Liver (tissue), 9 donors: Measurements from ENCODE around the gene AKR1A1. TPM values are rescaled to one million over a fixed set of nuclear protein-coding genes. Genes with fewer than 3 reads are reported as not detected.

Experiments
- DNase-seq: peaks from one replicate; pipeline ENCODE4 v3.0.0-alpha.2; 2017; ENCODE audit warnings: low spot score
- H3K27ac ChIP-seq, 2 donors: one replicate each; pipeline ENCODE4 v1.7.0; 2013; ENCODE audit warnings: inconsistent platforms in 2 of 2, low read length in 2 of 2, control low read depth in 1 of 2, low read depth in 1 of 2, mild to moderate bottlenecking in 1 of 2
- H3K27me3 ChIP-seq, 4 donors: one replicate each; pipeline versions ENCODE4 v1.6.1 to v1.7.0; 2013; ENCODE audit warnings: low read length in 3 of 4, inconsistent platforms in 1 of 4, mild to moderate bottlenecking in 1 of 4, moderate library complexity in 1 of 4; ENCODE audit not compliant: control insufficient read depth in 4 of 4, insufficient read depth in 4 of 4
- H3K36me3 ChIP-seq, 4 donors: one replicate each; pipeline versions ENCODE4 v1.6.1 to v1.7.0; 2013; ENCODE audit warnings: low read length in 3 of 4, mild to moderate bottlenecking in 3 of 4, low read depth in 1 of 4, moderate library complexity in 1 of 4; ENCODE audit not compliant: control insufficient read depth in 4 of 4, insufficient read depth in 3 of 4
- H3K4me1 ChIP-seq, 4 donors: one replicate each; pipeline versions ENCODE4 v1.6.1 to v1.7.0; 2013; ENCODE audit warnings: low read length in 3 of 4, mild to moderate bottlenecking in 3 of 4, moderate library complexity in 1 of 4; ENCODE audit not compliant: control insufficient read depth in 4 of 4, insufficient read depth in 4 of 4
- H3K4me3 ChIP-seq, 3 donors: one replicate each; pipeline versions ENCODE4 v1.6.1 to v1.7.0; 2013; ENCODE audit warnings: low read length in 3 of 3, control low read depth in 1 of 3, low read depth in 1 of 3, mild to moderate bottlenecking in 1 of 3
- H3K9ac ChIP-seq, 2 donors: one replicate each; pipeline ENCODE4 v1.7.0; 2013; ENCODE audit warnings: low read length in 2 of 2, mild to moderate bottlenecking in 2 of 2, moderate library complexity in 2 of 2, control low read depth in 1 of 2, low read depth in 1 of 2
- H3K9me3 ChIP-seq, 4 donors: one replicate each; pipeline versions ENCODE4 v1.6.1 to v1.7.0; 2013; ENCODE audit warnings: low read length in 3 of 4; ENCODE audit not compliant: control insufficient read depth in 4 of 4
- EGR1 ChIP-seq, 2 donors: IDR thresholded peaks; 2 replicates each; pipeline ENCODE4 v1.6.1; 2016 to 2018; ENCODE audit warnings: antibody characterized with exemption in 2 of 2, low read depth in 2 of 2
- FOXA1 ChIP-seq: IDR thresholded peaks from 2 replicates; pipeline ENCODE4 v1.6.1; 2016; ENCODE audit warnings: antibody characterized with exemption
- FOXA2 ChIP-seq: IDR thresholded peaks from 2 replicates; pipeline ENCODE4 v1.6.1; 2016; ENCODE audit warnings: antibody characterized with exemption
- GABPA ChIP-seq, 2 donors: IDR thresholded peaks in 1 of 2; conservative IDR thresholded peaks in 1 of 2; 2 replicates each; pipeline ENCODE4 v1.6.1; 2016; ENCODE audit warnings: antibody characterized with exemption in 2 of 2, mild to moderate bottlenecking in 1 of 2, moderate library complexity in 1 of 2
- HNF4A ChIP-seq, 2 donors: conservative IDR thresholded peaks; 2 replicates each; pipeline ENCODE4 v1.6.1; 2016; ENCODE audit warnings: antibody characterized with exemption in 2 of 2, mild to moderate bottlenecking in 2 of 2
- HNF4G ChIP-seq: IDR thresholded peaks from 2 replicates; pipeline ENCODE4 v1.6.1; 2016; ENCODE audit warnings: antibody characterized with exemption
- JUND ChIP-seq, 2 donors: IDR thresholded peaks; 2 replicates each; pipeline ENCODE4 v1.6.1; 2016; ENCODE audit warnings: antibody characterized with exemption in 2 of 2
- MAX ChIP-seq: IDR thresholded peaks from 2 replicates; pipeline ENCODE4 v1.6.1; 2016; ENCODE audit warnings: antibody characterized with exemption
- NR2F2 ChIP-seq: IDR thresholded peaks from 2 replicates; pipeline ENCODE4 v1.6.1; 2016; ENCODE audit warnings: antibody characterized with exemption
- RAD21 ChIP-seq, 2 donors: IDR thresholded peaks; 2 replicates each; pipeline ENCODE4 v1.6.1; 2016; ENCODE audit warnings: antibody characterized with exemption in 2 of 2, mild to moderate bottlenecking in 2 of 2
- REST ChIP-seq: IDR thresholded peaks from 2 replicates; pipeline ENCODE4 v1.6.1; 2016; ENCODE audit warnings: antibody characterized with exemption, mild to moderate bottlenecking
- RXRA ChIP-seq, 2 donors: IDR thresholded peaks; 2 replicates each; pipeline ENCODE4 v1.6.1; 2017 to 2018; ENCODE audit warnings: antibody characterized with exemption in 2 of 2, mild to moderate bottlenecking in 1 of 2
- TAF1 ChIP-seq: conservative IDR thresholded peaks from 2 replicates; pipeline ENCODE4 v1.6.1; 2016; ENCODE audit warnings: antibody characterized with exemption, mild to moderate bottlenecking
- YY1 ChIP-seq: IDR thresholded peaks from 2 replicates; pipeline ENCODE4 v1.6.1; 2016; ENCODE audit warnings: antibody characterized with exemption, mild to moderate bottlenecking
- WGBS: extraction: QIAGEN DNeasy Blood & Tissue Kit; methylation state at CpG from one replicate; pipeline ENCODE4 v1.1.7; 2013; 5-methylcytosine and 5-hydroxymethylcytosine counted together
- polyA plus RNA-seq, 2 donors: library from polyadenylated mRNA; stranded (reverse) in 1 of 2; unstranded in 1 of 2; fragments of 200-250 nt in 1 of 2; fragments of >200 nt in 1 of 2; fragmentation: Nextera tagmentation in 1 of 2; extraction: Ambion mirVana in 1 of 2; gene quantifications; one replicate each; pipeline versions ENCODE4 v1.2.1 to v1.2.3, GENCODE V29; 2013 to 2015
- total RNA-seq, 2 donors: library from RNA; depleted of rRNA; stranded (reverse); fragments of >200 nt; gene quantifications; one replicate each; pipeline ENCODE4 v1.2.3, GENCODE V29; 2014
- TF ChIP-seq, protein P1 (sequence below): IDR thresholded peaks from 2 replicates; pipeline ENCODE4 v1.6.1; 2016; ENCODE audit warnings: antibody characterized with exemption
- TF ChIP-seq, protein P2 (sequence below): IDR thresholded peaks from 2 replicates; pipeline ENCODE4 v1.6.1; 2016; ENCODE audit warnings: antibody characterized with exemption
- TF ChIP-seq, protein P3 (sequence below): fragments of 150-350 bp; IDR thresholded peaks from 2 replicates; pipeline ENCODE4 v1.5.1; 2017; ENCODE audit warnings: improper control_type of control experiment, low read depth, low read length; ENCODE audit not compliant: missing input control
- donor health status: healthy.
- donor health status: healthy.
- donor health status: healthy.
- donor health status: healthy.
- donor health status: healthy.

The AKR1A1 gene
- total and polyA plus RNA-seq, 4 donors = 86.3 to 253 (median 218) TPM

DNA sequence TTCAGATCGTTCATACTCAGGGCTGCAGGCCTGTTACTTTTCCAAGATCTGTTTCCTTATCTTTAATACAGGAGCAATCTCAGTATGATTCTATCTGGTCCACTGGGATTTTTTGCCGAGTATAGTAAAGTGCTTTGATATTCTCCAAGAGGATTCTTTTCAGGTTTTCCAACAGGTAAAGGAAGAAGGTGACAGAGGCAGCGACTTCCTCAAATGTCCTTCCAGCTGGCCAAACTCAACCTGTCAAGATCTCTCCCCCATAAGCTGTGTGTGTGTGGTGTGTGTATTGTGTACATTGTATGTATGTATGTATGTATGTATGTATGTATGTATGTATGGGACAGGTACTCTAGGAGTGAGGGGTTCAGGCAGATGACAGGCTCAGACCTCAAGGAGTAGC is 1.1 kb downstream of the AKR1A1 start:
- DNase-seq = no peak
- Histone ChIP-seq H3K4me3 (peak overlapping the region; percentile 68 to 99 (median 74)), H3K4me1 (peaks cover 0 to 32% (median 18%) of the 10 kb centered on the region in 4 donors), H3K27me3 (no peaks in the 10 kb centered on the region), H3K9me3 (no peaks in the 10 kb centered on the region), H3K9ac (peak overlapping the region; percentile 76 to 83), H3K36me3 (peaks cover 0 to 6% (median 2%) of the 10 kb centered on the region in 4 donors), H3K27ac (peak overlapping the region; percentile 70 to 98)
- WGBS = 6% methylated on average over 3 of the region's 3 CpGs
- TF ChIP-seq NR2F2 (no peak), FOXA1 (no peak), FOXA2 (no peak), REST (no peak), GABPA (IDR thresholded peaks at IDR 0.05 in 1 of 2, conservative IDR thresholded peaks at IDR 0.05 in 1 of 2) (no peak), RAD21 (IDR thresholded peaks at IDR 0.05) (no peak), TAF1 (no peak), RXRA (IDR thresholded peaks at IDR 0.05) (no peak), HNF4A (conservative IDR thresholded peaks at IDR 0.05) (no peak), MAX (no peak), HNF4G (no peak), EGR1 (IDR thresholded peaks at IDR 0.05; ENCODE audit: low read depth in 2 of 2) (no peak), YY1 (no peak), JUND (IDR thresholded peaks at IDR 0.05) (no peak)
- TF ChIP-seq, protein P1, sequence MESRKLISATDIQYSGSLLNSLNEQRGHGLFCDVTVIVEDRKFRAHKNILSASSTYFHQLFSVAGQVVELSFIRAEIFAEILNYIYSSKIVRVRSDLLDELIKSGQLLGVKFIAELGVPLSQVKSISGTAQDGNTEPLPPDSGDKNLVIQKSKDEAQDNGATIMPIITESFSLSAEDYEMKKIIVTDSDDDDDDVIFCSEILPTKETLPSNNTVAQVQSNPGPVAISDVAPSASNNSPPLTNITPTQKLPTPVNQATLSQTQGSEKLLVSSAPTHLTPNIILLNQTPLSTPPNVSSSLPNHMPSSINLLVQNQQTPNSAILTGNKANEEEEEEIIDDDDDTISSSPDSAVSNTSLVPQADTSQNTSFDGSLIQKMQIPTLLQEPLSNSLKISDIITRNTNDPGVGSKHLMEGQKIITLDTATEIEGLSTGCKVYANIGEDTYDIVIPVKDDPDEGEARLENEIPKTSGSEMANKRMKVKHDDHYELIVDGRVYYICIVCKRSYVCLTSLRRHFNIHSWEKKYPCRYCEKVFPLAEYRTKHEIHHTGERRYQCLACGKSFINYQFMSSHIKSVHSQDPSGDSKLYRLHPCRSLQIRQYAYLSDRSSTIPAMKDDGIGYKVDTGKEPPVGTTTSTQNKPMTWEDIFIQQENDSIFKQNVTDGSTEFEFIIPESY = no peak
- TF ChIP-seq, protein P2, sequence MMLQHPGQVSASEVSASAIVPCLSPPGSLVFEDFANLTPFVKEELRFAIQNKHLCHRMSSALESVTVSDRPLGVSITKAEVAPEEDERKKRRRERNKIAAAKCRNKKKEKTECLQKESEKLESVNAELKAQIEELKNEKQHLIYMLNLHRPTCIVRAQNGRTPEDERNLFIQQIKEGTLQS = no peak
- TF ChIP-seq, protein P3, sequence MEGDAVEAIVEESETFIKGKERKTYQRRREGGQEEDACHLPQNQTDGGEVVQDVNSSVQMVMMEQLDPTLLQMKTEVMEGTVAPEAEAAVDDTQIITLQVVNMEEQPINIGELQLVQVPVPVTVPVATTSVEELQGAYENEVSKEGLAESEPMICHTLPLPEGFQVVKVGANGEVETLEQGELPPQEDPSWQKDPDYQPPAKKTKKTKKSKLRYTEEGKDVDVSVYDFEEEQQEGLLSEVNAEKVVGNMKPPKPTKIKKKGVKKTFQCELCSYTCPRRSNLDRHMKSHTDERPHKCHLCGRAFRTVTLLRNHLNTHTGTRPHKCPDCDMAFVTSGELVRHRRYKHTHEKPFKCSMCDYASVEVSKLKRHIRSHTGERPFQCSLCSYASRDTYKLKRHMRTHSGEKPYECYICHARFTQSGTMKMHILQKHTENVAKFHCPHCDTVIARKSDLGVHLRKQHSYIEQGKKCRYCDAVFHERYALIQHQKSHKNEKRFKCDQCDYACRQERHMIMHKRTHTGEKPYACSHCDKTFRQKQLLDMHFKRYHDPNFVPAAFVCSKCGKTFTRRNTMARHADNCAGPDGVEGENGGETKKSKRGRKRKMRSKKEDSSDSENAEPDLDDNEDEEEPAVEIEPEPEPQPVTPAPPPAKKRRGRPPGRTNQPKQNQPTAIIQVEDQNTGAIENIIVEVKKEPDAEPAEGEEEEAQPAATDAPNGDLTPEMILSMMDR = no peak
